GM23338 (cell line): ENCODE measurements around the gene CCDC137.

ENCODE experiments used
- CREB1 ChIP-seq: fragments of 250-450 bp; sonication (Bioruptor Pico); IDR thresholded peaks from 2 replicates; pipeline ENCODE4 v1.5.0; 2020; ENCODE audit warnings: low read depth, mild to moderate bottlenecking, moderate library complexity
- CTCF ChIP-seq, 2 experiments: fragments of 200-600 bp in 1 of 2; sonication (generic) in 1 of 2; conservative IDR thresholded peaks; 2 replicates each; pipeline versions ENCODE4 v1.5.1 to v1.6.1; 2016 to 2017; ENCODE audit warnings: antibody characterized with exemption in 2 of 2, low read depth in 2 of 2, mild to moderate bottlenecking in 2 of 2, moderate library complexity in 1 of 2
- EZH2 ChIP-seq: fragments of 200-600 bp; sonication (generic); IDR thresholded peaks from one replicate; pipeline ENCODE4 v1.8.0; 2017; ENCODE audit warnings: antibody characterized with exemption, mild to moderate bottlenecking, low read depth; ENCODE audit not compliant: unreplicated experiment
- EZH2phosphoT487 ChIP-seq: fragments of 200-600 bp; sonication (generic); IDR thresholded peaks from one replicate; pipeline ENCODE4 v1.8.1; 2018; ENCODE audit warnings: antibody characterized with exemption; ENCODE audit not compliant: unreplicated experiment
- NANOG ChIP-seq: IDR thresholded peaks from 2 replicates; pipeline ENCODE4 v1.6.1; 2016; ENCODE audit warnings: antibody characterized with exemption, borderline replicate concordance
- POLR2AphosphoS5 ChIP-seq: IDR thresholded peaks from 2 replicates; pipeline ENCODE4 v1.6.1; 2016; ENCODE audit warnings: antibody characterized with exemption, low read depth
- REST ChIP-seq: IDR thresholded peaks from one replicate; pipeline ENCODE4 v1.6.1; 2018; ENCODE audit warnings: antibody characterized with exemption; ENCODE audit not compliant: unreplicated experiment
- STAT1 ChIP-seq: IDR thresholded peaks from one replicate; pipeline ENCODE4 v1.6.1; 2016; ENCODE audit warnings: antibody characterized with exemption; ENCODE audit not compliant: unreplicated experiment
- ZNF331 ChIP-seq: fragments of 250-450 bp; sonication (Bioruptor Pico); IDR thresholded peaks from 2 replicates; pipeline ENCODE4 v1.5.0; 2020; ENCODE audit warnings: low read depth, mild to moderate bottlenecking, moderate library complexity

GRCh38 chr17:81666092-81666341 lies 520 bp upstream of the CCDC137 start:
- TF ChIP-seq CTCF (conservative IDR thresholded peaks at IDR 0.05; ENCODE audit: low read depth in 2 of 2) (no peak), NANOG (no peak), EZH2 (no peak), POLR2AphosphoS5 (no peak), CREB1 (CRISPR knock-in tag) (no peak), EZH2phosphoT487 (no peak), REST (no peak), ZNF331 (CRISPR knock-in tag) (no peak), STAT1 (no peak)
